HG03469 (cell line): ENCODE measurements around the gene SLC6A7.

Experiments used
- ATAC-seq: cut with Tn5 transposase; IDR thresholded peaks from one replicate; pipeline ENCODE4 v1.9.1; 2021; ENCODE audit warnings: mild to moderate bottlenecking, moderate library complexity, moderate number of reproducible peaks; ENCODE audit not compliant: unreplicated experiment

Gene SLC6A7

DNA sequence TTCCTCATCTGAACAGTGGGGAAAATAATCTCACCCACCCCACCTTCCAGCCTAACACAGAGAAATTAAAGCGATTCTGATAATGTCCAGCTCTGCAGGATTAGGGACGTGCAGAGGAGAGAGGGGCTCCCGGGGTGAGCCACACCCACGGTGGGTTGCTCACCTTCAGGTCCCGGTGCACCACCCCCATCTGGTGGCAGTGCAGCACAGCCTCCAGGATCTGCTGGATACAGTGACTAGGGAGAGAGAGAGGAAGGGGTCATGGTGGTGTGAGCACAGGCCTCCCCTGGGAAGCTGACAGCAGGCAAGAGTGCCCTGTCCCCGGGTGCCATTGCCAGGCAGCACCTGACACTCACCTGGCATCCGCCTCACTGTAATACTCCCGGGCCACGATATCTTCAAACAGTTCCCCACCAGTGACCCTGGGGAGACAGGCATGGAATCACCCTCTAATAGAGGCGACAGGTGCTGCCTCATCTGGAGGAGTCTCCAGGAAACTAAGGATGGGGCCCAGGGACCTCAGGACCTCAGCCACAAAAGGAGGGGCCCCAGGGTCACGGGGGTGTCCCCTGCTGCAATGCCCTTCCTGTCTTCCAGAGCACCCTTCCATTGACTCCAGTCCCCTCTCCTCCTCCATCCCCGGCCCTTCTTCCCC is 66.7 kb downstream of the SLC6A7 start:
- ATAC-seq: no peak

DNA sequence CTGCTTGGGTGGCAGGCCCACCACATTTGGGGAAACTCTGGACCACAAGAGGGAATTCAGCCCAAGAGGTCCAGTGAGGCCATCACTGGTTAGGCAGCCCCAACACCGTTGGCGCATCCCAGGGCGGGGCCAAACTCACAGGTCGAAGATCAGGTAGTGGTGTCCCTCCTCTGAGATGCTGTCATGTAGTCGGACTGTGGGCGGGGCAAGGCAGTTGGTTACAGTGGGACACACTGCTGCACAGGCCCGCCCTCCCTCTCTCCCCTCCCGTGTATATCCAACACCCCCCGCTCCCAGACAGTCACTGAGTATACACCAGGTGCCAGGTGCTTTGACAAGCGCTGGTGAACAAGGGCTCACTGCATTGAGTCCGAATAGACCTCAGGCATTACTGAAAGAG is 67.6 kb downstream of the SLC6A7 start:
- ATAC-seq: no peak

DNA sequence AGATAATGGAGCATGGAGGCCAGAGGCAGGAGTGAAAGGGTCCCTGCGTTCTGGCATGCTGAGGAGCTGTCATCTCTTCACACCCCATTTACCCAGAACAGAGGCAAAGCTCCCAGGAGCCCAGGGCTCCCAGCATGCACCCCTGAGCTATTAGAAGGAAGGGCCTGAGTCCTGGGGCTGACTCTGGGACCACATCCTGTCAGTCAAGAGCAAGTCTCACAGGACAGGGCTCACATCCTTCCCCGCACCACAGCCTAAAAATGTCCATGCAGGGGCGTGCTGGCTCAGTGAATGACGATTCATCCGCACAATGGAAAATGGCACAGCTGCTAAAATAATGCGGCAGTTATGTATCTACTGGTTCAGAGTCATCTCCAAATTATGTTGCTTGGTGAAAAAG is 68.3 kb downstream of the SLC6A7 start:
- ATAC-seq: no peak
